ENCODE measurements around the gene KCNE4.

DNA sequence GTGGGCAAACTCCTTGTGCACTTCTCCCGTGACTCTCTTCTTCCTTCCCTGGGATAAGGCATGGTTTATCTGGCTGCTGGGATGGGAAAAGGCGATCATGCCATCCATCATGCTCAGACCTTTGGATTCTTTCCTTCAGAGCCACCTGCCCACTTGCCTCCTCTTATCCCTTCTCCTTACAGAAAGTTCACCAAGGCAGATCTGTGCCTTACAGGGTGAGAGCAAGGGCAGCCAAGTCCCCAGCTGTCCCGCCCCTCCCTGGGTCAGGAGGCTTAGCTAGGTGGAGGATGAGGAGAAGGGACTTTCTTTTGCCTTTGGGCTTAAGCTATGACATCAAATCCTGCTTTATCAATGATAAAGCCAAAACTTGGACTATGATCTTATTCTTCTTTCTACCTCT is 47.6 kb downstream of the KCNE4 start:
- TF ChIP-seq, protein P1, sequence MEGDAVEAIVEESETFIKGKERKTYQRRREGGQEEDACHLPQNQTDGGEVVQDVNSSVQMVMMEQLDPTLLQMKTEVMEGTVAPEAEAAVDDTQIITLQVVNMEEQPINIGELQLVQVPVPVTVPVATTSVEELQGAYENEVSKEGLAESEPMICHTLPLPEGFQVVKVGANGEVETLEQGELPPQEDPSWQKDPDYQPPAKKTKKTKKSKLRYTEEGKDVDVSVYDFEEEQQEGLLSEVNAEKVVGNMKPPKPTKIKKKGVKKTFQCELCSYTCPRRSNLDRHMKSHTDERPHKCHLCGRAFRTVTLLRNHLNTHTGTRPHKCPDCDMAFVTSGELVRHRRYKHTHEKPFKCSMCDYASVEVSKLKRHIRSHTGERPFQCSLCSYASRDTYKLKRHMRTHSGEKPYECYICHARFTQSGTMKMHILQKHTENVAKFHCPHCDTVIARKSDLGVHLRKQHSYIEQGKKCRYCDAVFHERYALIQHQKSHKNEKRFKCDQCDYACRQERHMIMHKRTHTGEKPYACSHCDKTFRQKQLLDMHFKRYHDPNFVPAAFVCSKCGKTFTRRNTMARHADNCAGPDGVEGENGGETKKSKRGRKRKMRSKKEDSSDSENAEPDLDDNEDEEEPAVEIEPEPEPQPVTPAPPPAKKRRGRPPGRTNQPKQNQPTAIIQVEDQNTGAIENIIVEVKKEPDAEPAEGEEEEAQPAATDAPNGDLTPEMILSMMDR (IDR thresholded peaks at IDR 0.05), result no peak
- no peak for TF ChIP-seq ZFX (IDR thresholded peaks at IDR 0.05; ENCODE audit: borderline replicate concordance)
